K562 (cell line): ENCODE results near the gene CCDC13. TPM values are rescaled to one million over a fixed set of nuclear protein-coding genes. Genes with fewer than 3 reads are reported as not detected.
"Not testable (repeated sequence)": the region's sequence is repeated elsewhere in the genome, so short reads cannot be mapped to it uniquely, and the experiment has no call there.

Experiments
- ATAC-seq: fragments of 200-7000 bp; cut with Tn5 transposase; 3 replicates; pipeline ENCODE4 v1.9.1; 2020; ENCODE audit warnings: moderate library complexity
- BruUV-seq: library from RNA; stranded (reverse); fragments of 400-500 nt; replicated peaks from 2 replicates; lab custom pipeline; 2021; lab: Mats Ljungman, UMichigan
- CTCF ChIA-PET: fragments of 300-600 bp; formaldehyde crosslinking; extraction: SDS; loops from one replicate; lab custom pipeline; 2021; ENCODE audit warnings: low intra/inter-chr PET ratio; lab: Yijun Ruan, JAX
- POLR2A ChIA-PET: fragments of 300-600, 350-650 bp; sonication (Branson Sonifier 250); formaldehyde crosslinking; extraction: SDS; loops from one replicate; lab custom pipeline; 2021; ENCODE audit warnings: antibody characterized with exemption, inconsistent platforms; lab: Yijun Ruan, JAX
- DNase-seq, 4 experiments: peaks; one replicate each; pipeline versions ENCODE4 v3.0.0 to v3.0.0-alpha.2; 2011 to 2018; ENCODE audit warnings: low spot score in 3 of 4, mixed read lengths in 3 of 4; ENCODE audit errors: extremely low read depth in 1 of 4
- FAIRE-seq: peaks from 2 replicates; lab custom pipeline; 2011; peaks lifted over from hg19 to GRCh38; lab: Jason Lieb, UNC
- H2AFZ ChIP-seq: 2 replicates; pipeline ENCODE4 v1.6.0; 2011; ENCODE audit warnings: low read depth, low read length, control low read depth, inconsistent platforms
- H3K27ac ChIP-seq: fragments of 200-600 bp; 3 replicates; pipeline ENCODE4 v1.8.0; 2011; ENCODE audit warnings: low read depth, mild to moderate bottlenecking, control low read depth, inconsistent platforms, low read length, moderate library complexity, mixed read lengths; ENCODE audit errors: extremely low read depth
- H3K27me3 ChIP-seq, 2 experiments: fragments of 300-600 bp in 1 of 2; 2 replicates in 1 of 2; 3 replicates in 1 of 2; pipeline versions ENCODE4 v1.6.0 to v1.8.0; 2011; ENCODE audit warnings: inconsistent platforms in 2 of 2, low read length in 2 of 2, mild to moderate bottlenecking in 1 of 2, mixed read lengths in 1 of 2, moderate library complexity in 1 of 2; ENCODE audit not compliant: control insufficient read depth in 2 of 2, insufficient read depth in 2 of 2
- H3K36me3 ChIP-seq: fragments of 300-600 bp; 3 replicates; pipeline ENCODE4 v1.8.0; 2011; ENCODE audit warnings: mild to moderate bottlenecking, low read length, inconsistent platforms; ENCODE audit not compliant: control insufficient read depth, insufficient read depth
- H3K4me1 ChIP-seq, 2 experiments: fragments of 200-600 bp in 1 of 2; replicated peaks in 1 of 2; 2 replicates in 1 of 2; 3 replicates in 1 of 2; pipeline versions ENCODE4 v1.5.1 to v1.8.0; 2011; ENCODE audit warnings: inconsistent platforms in 2 of 2, low read length in 2 of 2, mild to moderate bottlenecking in 1 of 2, mixed read lengths in 1 of 2, moderate library complexity in 1 of 2; ENCODE audit not compliant: control insufficient read depth in 2 of 2, insufficient read depth in 2 of 2
- H3K4me2 ChIP-seq: 2 replicates; pipeline ENCODE4 v1.6.1; 2011; ENCODE audit warnings: low read length, control low read depth, inconsistent platforms, mixed read lengths; ENCODE audit not compliant: insufficient read depth
- H3K4me3 ChIP-seq: fragments of 200-600 bp; sonication (generic), shearing (Covaris generic); 2 replicates; pipeline ENCODE4 v1.5.1; 2016; ENCODE audit warnings: control low read depth, inconsistent platforms
- H3K79me2 ChIP-seq: fragments of 200-600 bp; 3 replicates; pipeline ENCODE4 v1.8.0; 2011; ENCODE audit warnings: low read length, inconsistent platforms; ENCODE audit not compliant: control insufficient read depth, insufficient read depth
- H3K9ac ChIP-seq, 2 experiments: 2 replicates each; pipeline versions ENCODE4 v1.6.0 to v1.6.1; 2011; ENCODE audit warnings: low read depth in 2 of 2, low read length in 2 of 2, control low read depth in 1 of 2, inconsistent platforms in 1 of 2, mild to moderate bottlenecking in 1 of 2, mixed read lengths in 1 of 2; ENCODE audit not compliant: insufficient read depth in 1 of 2
- H3K9me1 ChIP-seq: one replicate; pipeline ENCODE4 v1.6.0; 2011; ENCODE audit warnings: inconsistent platforms, mild to moderate bottlenecking, low read length, moderate library complexity; ENCODE audit not compliant: control insufficient read depth, insufficient read depth
- H3K9me3 ChIP-seq: replicated peaks from 2 replicates; pipeline ENCODE4 v1.5.1; 2011; ENCODE audit warnings: low read depth, low read length, inconsistent platforms; ENCODE audit not compliant: control insufficient read depth, insufficient read depth
- H4K20me1 ChIP-seq: replicated peaks from 2 replicates; pipeline ENCODE4 v1.6.1; 2011; ENCODE audit warnings: low read length, inconsistent platforms, mixed read lengths; ENCODE audit not compliant: control insufficient read depth, insufficient read depth
- L3MBTL2 ChIP-seq: fragments of 450-650 bp; IDR thresholded peaks from 2 replicates; pipeline ENCODE4 v1.6.1; 2016; ENCODE audit warnings: mild to moderate bottlenecking, moderate library complexity
- NFIC ChIP-seq: fragments of 450-650 bp; IDR thresholded peaks from 2 replicates; pipeline ENCODE4 v1.6.1; 2017; ENCODE audit warnings: mild to moderate bottlenecking, inconsistent platforms
- SMAD4 ChIP-seq: fragments of 250-450 bp; sonication (Bioruptor Pico); conservative IDR thresholded peaks from 2 replicates; pipeline ENCODE4 v1.8.0; 2021; ENCODE audit warnings: inconsistent platforms, mild to moderate bottlenecking, moderate library complexity
- ZNF644 ChIP-seq: fragments of 200-800 bp; sonication (Bioruptor generic); IDR thresholded peaks from 2 replicates; pipeline ENCODE4 v1.6.1; 2016; ENCODE audit warnings: low read depth, missing genetic modification characterization, missing compliant biosample characterization
- WGBS: fragments of 100-300 bp; shearing (Covaris generic); methylation state at CpG from one replicate; pipeline ENCODE4 v1.1.6; 2016; ENCODE audit warnings: low coverage, mixed read lengths; ENCODE audit not compliant: insufficient coverage; ENCODE audit errors: missing lambda C conversion rate; 5-methylcytosine and 5-hydroxymethylcytosine counted together
- in situ Hi-C: fragments of 300-500 bp; cut with MboI; formaldehyde crosslinking; loops from 4 replicates; pipeline ENCODE4 v1.15.0; 2018; ENCODE audit warnings: inconsistent platforms, mixed read lengths
- intact Hi-C: fragments of 100-400 bp; cut with micrococcal nuclease; formaldehyde crosslinking; loops from 2 replicates; pipeline ENCODE4 v1.14.2; 2022
- polyA plus RNA-seq, 8 experiments: library from polyadenylated mRNA; depleted of rRNA in 4 of 8; stranded (reverse) in 5 of 8; unstranded in 3 of 8; fragments of >200 nt; fragmentation: Nextera tagmentation in 2 of 8; fragmentation: Illumina TruSeq in 1 of 8; extraction: Ambion mirVana in 2 of 8; extraction: Trizol in 1 of 8; gene quantifications; 2 replicates each; pipeline versions ENCODE4 v1.2.1 to v1.2.3, GENCODE V29; 2011 to 2014; ENCODE audit warnings: inconsistent platforms in 1 of 8, missing spikeins in 1 of 8
- total RNA-seq, 7 experiments: library from RNA; depleted of rRNA in 6 of 7; stranded (reverse); fragments of >200 nt in 6 of 7; fragmentation: Illumina TruSeq in 2 of 7; extraction: Trizol in 2 of 7; gene quantifications; 2 replicates each; pipeline versions ENCODE4 v1.2.1 to v1.2.3, GENCODE V29; 2011 to 2021; ENCODE audit warnings: low replicate concordance in 1 of 7
- TF ChIP-seq, protein P1 (sequence below), 3 experiments: fragments of 200-800 bp in 1 of 3; fragments of 250-450 bp in 1 of 3; fragments of 450-650 bp in 1 of 3; sonication (Bioruptor Pico) in 1 of 3; sonication (Bioruptor generic) in 1 of 3; formaldehyde crosslinking in 1 of 3; IDR thresholded peaks; 2 replicates each; pipeline versions ENCODE4 v1.6.1 to v1.8.0; 2016 to 2022; ENCODE audit warnings: mild to moderate bottlenecking in 2 of 3, missing genetic modification characterization in 2 of 3, missing compliant biosample characterization in 1 of 3, moderate library complexity in 1 of 3
- TF ChIP-seq, protein P2 (sequence below), 2 experiments: IDR thresholded peaks; 2 replicates each; pipeline ENCODE4 v1.6.1; 2012; ENCODE audit warnings: improper control_type of control experiment in 2 of 2, low read depth in 2 of 2, low read length in 2 of 2, borderline replicate concordance in 1 of 2
- TF ChIP-seq, protein P3 (sequence below): fragments of 450-650 bp; conservative IDR thresholded peaks from 2 replicates; pipeline ENCODE4 v1.6.1; 2016; ENCODE audit warnings: missing genetic modification characterization, low read depth, mild to moderate bottlenecking, control low read depth, missing compliant biosample characterization
- TF ChIP-seq, protein P4 (sequence below), 2 experiments: fragments of 250-450 bp in 1 of 2; fragments of 450-650 bp in 1 of 2; sonication (Bioruptor Pico) in 1 of 2; IDR thresholded peaks; 2 replicates each; pipeline versions ENCODE4 v1.6.1 to v1.8.0; 2016 to 2021; ENCODE audit warnings: mild to moderate bottlenecking in 2 of 2, moderate library complexity in 2 of 2, missing compliant biosample characterization in 1 of 2, missing genetic modification characterization in 1 of 2

CCDC13 gene
- total and polyA plus RNA-seq, 9 of the 15 experiments (the other 6 are each of a cell fraction or from before 2014, with no cell fraction given), result 0.20 to 0.70 (median 0.48) TPM; not detected in 2

DNA sequence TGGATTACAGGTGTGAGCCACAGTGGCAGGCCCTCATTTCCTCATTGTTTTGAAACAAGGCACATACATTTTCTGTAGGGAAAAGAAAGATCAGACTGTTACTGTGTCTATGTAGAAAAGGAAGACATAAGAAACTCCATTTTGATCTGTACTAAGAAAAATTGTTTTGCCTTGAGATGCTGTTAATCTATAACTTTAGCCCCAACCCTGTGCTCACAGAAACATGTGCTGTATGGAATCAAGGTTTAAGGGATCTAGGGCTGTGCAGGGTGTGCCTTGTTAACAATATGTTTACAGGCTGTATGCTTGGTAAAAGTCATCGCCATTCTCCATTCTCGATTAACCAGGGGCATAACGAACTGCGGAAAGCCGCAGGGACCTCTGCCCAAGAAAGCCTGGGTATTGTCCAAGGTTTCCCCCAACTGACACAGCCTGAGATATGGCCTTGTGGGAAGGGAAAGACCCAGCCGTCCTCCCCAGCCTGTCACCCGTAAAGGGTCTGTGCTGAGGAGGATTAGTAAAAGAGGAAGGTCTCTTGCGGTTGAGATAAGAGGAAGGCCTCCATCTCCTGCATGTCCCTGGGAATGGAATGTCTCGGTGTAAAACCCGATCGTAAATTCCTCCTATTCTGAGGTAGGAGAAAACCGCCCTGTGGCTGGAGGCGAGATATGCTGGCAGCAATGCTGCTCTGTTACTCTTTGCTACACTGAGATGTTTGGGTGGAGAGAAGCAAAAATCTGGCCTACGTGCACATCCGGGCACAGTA is 38.2 kb upstream of the CCDC13 start:
- CTCF ChIA-PET, BruUV-seq: not testable (repeated sequence)
- TF ChIP-seq, protein P1, sequence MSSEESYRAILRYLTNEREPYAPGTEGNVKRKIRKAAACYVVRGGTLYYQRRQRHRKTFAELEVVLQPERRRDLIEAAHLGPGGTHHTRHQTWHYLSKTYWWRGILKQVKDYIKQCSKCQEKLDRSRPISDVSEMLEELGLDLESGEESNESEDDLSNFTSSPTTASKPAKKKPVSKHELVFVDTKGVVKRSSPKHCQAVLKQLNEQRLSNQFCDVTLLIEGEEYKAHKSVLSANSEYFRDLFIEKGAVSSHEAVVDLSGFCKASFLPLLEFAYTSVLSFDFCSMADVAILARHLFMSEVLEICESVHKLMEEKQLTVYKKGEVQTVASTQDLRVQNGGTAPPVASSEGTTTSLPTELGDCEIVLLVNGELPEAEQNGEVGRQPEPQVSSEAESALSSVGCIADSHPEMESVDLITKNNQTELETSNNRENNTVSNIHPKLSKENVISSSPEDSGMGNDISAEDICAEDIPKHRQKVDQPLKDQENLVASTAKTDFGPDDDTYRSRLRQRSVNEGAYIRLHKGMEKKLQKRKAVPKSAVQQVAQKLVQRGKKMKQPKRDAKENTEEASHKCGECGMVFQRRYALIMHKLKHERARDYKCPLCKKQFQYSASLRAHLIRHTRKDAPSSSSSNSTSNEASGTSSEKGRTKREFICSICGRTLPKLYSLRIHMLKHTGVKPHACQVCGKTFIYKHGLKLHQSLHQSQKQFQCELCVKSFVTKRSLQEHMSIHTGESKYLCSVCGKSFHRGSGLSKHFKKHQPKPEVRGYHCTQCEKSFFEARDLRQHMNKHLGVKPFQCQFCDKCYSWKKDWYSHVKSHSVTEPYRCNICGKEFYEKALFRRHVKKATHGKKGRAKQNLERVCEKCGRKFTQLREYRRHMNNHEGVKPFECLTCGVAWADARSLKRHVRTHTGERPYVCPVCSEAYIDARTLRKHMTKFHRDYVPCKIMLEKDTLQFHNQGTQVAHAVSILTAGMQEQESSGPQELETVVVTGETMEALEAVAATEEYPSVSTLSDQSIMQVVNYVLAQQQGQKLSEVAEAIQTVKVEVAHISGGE (CRISPR knock-in tag; IDR thresholded peaks at IDR 0.05), result 0 out of 6 replicates have a peak, but pooled peaks of 1 of the 3 experiments have one; percentile 31
- TF ChIP-seq ZNF644 (tag) (0 out of 2 replicates have a peak, but pooled peaks have one; percentile 52), NFIC (peak; percentile 24; the same call in 1 of the 2 replicates), SMAD4 (CRISPR knock-in tag) (peak; percentile 67; the same call in 1 of the 2 replicates), L3MBTL2 (peak; percentile 42; the same call in 1 of the 2 replicates)
- TF ChIP-seq, protein P2, sequence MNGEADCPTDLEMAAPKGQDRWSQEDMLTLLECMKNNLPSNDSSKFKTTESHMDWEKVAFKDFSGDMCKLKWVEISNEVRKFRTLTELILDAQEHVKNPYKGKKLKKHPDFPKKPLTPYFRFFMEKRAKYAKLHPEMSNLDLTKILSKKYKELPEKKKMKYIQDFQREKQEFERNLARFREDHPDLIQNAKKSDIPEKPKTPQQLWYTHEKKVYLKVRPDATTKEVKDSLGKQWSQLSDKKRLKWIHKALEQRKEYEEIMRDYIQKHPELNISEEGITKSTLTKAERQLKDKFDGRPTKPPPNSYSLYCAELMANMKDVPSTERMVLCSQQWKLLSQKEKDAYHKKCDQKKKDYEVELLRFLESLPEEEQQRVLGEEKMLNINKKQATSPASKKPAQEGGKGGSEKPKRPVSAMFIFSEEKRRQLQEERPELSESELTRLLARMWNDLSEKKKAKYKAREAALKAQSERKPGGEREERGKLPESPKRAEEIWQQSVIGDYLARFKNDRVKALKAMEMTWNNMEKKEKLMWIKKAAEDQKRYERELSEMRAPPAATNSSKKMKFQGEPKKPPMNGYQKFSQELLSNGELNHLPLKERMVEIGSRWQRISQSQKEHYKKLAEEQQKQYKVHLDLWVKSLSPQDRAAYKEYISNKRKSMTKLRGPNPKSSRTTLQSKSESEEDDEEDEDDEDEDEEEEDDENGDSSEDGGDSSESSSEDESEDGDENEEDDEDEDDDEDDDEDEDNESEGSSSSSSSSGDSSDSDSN (IDR thresholded peaks at IDR 0.05; ENCODE audit: borderline replicate concordance in 1 of 2, low read depth in 2 of 2, low read length in 2 of 2), result 0 out of 4 replicates have a peak, but pooled peaks of 1 of the 2 experiments have one; percentile 46
- TF ChIP-seq, protein P3, sequence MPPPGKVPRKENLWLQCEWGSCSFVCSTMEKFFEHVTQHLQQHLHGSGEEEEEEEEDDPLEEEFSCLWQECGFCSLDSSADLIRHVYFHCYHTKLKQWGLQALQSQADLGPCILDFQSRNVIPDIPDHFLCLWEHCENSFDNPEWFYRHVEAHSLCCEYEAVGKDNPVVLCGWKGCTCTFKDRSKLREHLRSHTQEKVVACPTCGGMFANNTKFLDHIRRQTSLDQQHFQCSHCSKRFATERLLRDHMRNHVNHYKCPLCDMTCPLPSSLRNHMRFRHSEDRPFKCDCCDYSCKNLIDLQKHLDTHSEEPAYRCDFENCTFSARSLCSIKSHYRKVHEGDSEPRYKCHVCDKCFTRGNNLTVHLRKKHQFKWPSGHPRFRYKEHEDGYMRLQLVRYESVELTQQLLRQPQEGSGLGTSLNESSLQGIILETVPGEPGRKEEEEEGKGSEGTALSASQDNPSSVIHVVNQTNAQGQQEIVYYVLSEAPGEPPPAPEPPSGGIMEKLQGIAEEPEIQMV, result peak; percentile 37; the same call in 1 of the 2 replicates
- TF ChIP-seq, protein P4, sequence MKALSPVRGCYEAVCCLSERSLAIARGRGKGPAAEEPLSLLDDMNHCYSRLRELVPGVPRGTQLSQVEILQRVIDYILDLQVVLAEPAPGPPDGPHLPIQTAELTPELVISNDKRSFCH (CRISPR knock-in tag; IDR thresholded peaks at IDR 0.05), result not testable (repeated sequence)
- TF ChIP-seq, protein P4 (tag; IDR thresholded peaks at IDR 0.05), result peak; percentile 78; the same call in 1 of the 2 replicates

More for the DNA sequence above, 38.2 kb upstream of the CCDC13 start:
- H3K4me3 ChIP-seq, H3K79me2 ChIP-seq, H3K36me3 ChIP-seq, POLR2A ChIA-PET, H3K9me3 ChIP-seq, in situ Hi-C loops, H3K27me3 ChIP-seq, intact Hi-C loops, H4K20me1 ChIP-seq, H3K9me1 ChIP-seq: not testable (repeated sequence)
- FAIRE-seq (peak; percentile 85), ATAC-seq (peak; percentile 49), DNase-seq (peak in 1 of 4 experiments; percentile 71)
- H3K9ac ChIP-seq, result peak overlapping the region; percentile 47 to 68; a peak in 2 of 4 replicates
- H3K4me2 ChIP-seq, result peak overlapping the region; percentile 66
- H2AFZ ChIP-seq, result peak overlapping the region; percentile 93
- H3K4me1 ChIP-seq, result peaks cover 4 to 21% of the 10 kb centered on the region in 2 experiments; a peak in 4 of 5 replicates
- peak overlapping the region; percentile 47; the same call in 2 of the 3 replicates for H3K27ac ChIP-seq
- WGBS, result 5% methylated on average over 15 of the region's 15 CpGs
